ENCODE data around the gene IQSEC3.
"Not testable (repeated sequence)": the region's sequence is repeated elsewhere in the genome, so short reads cannot be mapped to it uniquely, and the experiment has no call there.

Gene IQSEC3

DNA sequence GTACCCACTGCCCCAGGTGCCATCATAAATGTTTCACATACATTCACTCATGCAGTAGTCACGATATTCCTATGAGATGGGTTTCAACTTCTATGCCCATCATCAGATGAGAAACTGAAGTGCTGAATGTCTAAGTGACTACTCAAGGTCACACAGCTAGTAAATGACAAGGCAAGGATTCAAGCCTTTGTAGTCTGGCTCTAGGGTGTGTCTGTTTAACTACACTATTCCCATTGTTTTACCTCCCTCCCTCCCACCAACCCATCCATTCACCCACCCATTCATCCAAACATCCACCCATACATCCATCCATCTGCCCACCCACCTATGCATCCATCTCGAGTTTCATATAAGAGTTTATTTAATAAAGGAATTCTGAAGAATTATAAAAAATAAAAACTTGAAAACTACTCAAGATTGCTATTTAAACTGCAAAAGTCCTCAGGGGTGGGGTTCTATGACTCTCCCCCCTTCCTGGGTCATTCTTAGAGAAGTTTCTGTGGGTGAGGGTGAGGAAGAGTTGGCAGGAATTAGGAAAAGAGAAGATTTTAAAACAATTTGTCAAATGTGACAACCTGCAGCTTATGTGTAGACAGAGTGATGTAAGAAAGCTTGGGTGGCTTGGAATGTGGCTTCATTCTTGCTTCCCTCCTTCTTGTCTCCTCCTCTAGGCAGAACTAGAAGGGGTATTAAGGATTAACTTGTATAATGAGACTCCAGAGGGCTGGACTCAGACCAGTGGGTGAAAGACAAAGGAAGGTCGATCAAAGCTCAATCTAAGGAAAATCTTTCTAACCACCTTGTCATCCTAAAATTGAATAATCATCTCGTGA lies 13.4 kb upstream of the IQSEC3 start:
- not testable (repeated sequence) for DNase-seq (ENCODE audit: low read depth in 2 of 2, low spot score in 1 of 2)

DNA sequence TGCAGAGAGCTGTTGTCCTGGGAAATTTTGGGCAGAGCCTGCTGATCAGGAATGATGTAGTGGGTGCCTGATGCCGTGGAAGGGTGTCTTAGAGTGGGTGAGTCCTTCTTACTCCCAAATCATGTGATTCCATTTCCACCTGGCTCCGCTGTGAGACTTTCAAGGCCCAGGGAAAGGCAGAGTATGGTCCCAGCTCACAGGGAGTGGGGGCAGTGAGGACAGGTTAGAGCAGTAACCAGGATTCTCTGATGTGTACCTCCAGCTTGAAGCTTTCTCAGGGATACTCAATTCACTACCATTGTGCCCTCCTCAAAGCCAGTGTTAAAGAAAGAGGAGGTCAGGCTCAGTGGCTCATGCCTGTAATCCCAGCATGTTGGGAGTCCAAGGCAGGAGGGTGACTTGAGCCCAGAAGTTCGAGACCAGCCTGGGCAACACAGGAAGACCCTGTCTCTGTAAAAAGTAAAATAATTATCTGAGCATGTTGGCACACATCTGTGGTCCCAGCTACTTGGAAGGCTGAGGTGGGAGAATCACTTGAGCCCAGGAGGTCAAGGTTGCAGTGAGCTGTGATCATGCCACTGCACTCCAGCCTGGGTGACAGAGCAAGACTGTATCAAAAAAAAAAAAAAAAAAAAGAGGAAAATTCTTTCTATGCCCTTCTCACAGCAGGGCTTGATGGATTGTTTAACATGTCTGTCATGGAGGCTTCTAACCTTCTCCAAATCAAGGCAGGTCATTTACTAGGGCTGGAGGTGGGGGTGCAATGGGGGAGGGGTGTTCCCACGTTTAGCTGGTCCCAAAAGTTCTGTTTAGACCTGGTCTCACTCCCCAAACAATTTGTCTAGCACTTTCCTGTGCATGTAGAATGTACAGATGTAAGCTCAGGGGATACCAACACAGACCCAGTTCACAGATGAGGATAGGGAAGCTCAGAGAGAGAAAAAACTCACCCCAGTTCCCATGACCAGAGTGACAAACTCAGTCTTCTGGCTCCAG lies 12.5 kb upstream of the IQSEC3 start:
- DNase-seq (ENCODE audit: low read depth in 2 of 2, low spot score in 1 of 2) = no peak

DNA sequence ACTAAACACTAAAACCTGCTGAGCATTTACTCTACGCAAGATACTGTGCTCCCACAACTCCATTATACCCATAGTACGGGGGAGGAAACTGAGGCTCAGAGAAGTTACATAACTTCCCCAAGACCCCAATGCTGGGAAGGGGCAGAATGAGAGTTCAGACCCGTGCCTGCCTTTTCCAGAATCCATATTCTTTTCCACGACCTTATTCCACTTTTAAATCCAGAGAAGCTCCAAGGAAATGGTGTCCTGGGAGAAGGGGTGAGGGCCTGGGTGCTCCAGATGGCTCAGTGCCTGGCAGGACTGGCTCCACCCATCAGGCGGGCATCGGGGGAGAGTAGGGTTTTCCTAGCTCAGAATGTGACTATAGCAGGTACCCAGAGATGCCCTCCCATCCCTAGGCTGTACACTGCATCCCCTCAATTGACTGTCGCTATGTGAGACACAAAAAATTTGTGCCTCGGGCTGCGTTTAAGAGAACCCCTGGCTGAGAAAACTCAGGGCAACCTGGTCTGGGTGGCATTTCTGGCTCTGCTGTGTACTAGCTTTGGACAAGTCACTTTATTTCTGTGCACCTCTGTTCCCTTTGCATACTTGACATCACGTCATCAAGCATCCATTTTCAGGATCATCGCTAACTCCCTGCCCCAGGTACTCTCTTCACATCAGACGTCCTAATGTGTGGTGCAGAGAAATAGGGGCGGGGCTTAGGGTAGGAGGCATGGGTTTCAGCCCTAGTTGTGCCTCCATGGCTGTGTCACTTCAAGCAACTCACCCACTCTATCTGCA lies 11.6 kb upstream of the IQSEC3 start:
- no peak for DNase-seq (ENCODE audit: low read depth in 2 of 2, low spot score in 1 of 2)

DNA sequence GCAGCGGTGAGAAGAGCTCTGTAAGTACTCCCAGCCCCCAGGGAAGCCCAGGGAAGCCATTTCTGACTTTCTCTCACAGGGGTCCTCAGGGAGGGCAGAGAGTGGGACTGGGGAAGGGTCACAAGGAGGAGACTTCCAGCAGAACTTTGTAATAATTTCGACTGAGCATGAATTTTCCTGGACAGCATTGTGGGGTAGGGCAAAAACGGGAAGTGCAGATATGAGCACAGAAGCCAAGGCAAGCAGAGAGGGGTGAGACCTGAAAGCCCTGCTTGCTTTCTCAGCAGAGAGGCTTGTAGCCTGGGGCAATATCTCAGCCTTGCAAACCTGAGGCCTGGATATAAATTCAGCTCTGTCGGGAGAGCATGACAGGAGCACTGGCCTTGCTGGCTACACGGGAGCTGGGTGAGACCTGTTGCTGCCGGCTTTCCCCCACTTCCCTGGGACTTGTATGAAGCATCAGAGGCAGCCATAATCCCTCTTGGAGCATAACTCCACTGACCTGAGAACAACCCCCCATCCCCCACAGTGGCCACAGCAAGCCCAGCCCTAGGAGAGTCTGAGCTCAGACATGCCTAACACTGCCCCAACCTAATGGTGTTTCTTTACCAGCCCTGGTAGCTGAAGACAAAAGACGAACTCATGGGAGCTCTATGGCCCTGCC lies 9.8 kb upstream of the IQSEC3 start:
- DNase-seq (ENCODE audit: low read depth in 2 of 2, low spot score in 1 of 2) = no peak

DNA sequence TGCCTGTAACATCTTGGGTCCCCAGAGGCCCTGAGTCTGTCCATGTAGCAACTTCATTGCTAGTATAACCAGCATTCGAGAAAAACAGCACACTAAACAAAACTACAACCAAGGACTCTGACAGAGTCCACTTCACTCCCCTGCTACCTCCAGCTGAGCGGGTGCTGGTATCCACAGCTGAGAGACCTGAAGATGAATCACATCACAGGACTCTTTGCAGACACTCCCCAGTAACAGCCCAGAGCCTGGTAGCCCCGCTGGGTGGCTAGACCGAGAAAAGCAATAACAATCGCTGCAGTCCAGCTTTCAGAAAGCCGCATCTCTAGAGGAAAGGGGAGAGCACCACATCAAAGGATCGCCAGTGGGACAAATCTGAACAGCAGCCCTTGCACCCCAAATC lies 9.0 kb upstream of the IQSEC3 start:
- no peak for DNase-seq (ENCODE audit: low read depth in 2 of 2, low spot score in 1 of 2)

GRCh38 chr12:58832-59231 lies 7.7 kb upstream of the IQSEC3 start:
- DNase-seq (ENCODE audit: low read depth in 2 of 2, low spot score in 1 of 2) = no peak

DNA sequence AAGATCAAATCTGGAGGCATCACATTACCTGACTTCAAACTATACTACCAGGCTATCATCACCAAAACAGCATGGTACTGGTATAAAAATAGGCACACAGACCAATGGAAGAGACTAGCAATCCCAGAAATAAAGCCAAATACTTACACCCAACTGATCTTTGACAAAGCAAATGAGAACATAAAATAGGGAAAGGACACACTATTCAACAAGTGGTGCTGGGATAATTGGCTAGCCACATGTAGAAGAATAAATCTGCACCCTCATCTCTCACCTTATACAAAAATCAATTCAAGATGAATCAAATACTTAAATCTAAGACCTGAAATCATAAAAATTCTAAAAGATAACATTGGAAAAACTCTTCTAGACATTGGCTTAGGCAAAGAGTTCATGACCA lies 4.7 kb upstream of the IQSEC3 start:
- DNase-seq (ENCODE audit: low read depth in 2 of 2, low spot score in 1 of 2) = not testable (repeated sequence)

DNA sequence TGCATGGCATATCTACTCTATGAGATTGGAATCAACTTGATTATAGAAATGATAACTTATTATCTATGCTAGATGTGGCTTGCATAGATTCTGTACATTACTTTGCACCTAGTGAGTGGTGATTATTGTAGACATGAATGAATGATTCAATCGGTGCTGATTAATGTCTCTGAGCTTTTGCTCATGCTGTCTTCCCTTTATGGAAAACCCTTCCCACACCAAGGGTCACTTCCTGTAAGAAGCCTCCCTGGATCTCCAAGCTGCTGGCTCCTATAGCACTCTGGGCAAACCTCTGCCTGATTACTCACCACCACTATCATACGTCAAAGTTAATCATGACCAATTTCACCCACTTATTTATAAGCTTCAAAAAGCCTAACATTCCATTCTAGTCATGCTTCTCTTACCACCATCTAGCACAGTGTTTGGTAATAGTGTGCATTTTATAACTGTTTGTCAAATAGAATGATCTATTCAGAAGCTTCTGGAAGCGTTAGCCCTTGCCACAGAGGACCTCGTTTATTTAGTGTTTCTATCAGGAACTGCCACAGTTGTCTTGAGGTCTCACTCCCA lies 990 bp upstream of the IQSEC3 start:
- DNase-seq (ENCODE audit: low read depth in 2 of 2, low spot score in 1 of 2) = not testable (repeated sequence)

GRCh38 chr12:66782-67504 lies 376 bp downstream of the IQSEC3 start:
- DNase-seq (ENCODE audit: low read depth in 2 of 2, low spot score in 1 of 2) = not testable (repeated sequence)

DNA sequence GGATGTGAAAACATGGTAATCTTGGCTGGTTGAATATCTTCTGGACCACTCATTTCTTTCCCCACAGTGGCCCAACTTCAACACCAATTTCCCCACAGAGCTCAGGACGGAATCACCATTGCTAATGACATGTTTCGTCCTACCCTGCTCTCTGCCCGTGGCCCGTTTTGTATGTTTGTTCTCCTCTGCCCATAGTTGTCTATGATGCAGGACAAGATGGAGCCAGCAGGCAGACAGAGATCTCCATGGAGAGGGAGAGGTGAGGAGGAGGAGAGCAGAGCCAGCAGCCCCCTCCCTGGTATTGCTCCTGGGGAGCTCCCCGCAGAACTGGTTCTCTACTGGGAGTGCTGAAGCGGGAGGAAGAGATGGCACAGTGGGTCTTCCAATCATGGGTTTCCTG lies 3.1 kb downstream of the IQSEC3 start:
- DNase-seq (ENCODE audit: low read depth in 2 of 2, low spot score in 1 of 2) = not testable (repeated sequence)

DNA sequence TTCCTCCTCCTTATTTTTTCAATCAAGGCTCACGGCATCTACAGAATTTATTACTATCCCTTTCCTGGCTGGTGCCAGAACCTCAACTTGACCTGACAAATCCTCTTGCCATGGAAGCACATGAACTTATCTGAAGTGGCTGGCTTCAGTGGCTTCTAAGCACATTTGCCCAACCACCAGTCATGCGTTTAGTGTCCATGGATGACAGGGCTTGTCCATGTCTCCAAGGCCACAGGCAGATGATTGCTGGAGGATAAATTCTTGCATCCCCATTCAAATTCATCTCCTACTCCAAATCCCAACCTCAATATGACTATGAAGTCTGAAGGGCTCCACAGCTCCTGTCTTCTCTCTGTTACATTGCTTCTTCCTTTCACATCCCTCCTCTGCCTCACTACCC lies 4.0 kb downstream of the IQSEC3 start:
- not testable (repeated sequence) for DNase-seq (ENCODE audit: low read depth in 2 of 2, low spot score in 1 of 2)

- DNase-seq (ENCODE audit: low read depth in 2 of 2, low spot score in 1 of 2) = not testable (repeated sequence)
Observed at GRCh38 chr12:72018-72417, 5.5 kb downstream of the IQSEC3 start.

DNA sequence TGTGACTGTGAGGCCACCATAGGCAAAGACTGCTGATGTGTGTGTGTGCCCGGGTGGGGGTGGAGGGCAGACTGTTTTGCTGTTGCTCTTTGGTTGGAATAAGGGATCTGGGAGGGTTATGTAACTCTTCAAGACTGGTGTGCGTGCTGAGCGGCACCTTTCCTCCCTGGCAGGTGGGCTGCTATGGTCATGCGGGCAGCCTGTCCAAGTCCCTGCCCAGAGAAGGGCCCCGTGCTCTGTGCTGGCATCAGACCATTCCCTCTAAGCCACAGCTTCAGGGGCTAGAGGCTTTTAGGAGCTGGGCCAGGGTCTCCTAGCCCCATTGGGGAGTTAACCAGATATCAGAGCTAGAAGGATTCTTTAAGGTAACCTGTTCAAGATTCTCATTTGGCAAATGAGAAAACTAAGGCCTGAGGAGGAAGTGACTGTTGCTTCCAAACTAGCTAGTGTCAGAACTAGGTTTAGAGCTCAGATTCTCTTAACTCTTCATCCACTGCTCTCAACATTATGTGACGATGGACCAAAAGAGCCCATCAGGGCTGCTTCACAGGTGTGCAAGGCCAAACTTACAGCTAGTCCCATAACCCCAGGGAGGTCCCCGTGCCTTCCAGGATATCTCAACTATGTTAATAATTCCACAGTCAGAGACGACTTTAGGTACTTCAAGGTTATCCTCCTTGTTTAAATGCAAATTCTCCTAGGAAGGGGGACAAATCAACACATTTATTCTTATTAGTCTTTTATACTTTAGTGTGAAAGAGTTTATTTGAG lies 8.0 kb downstream of the IQSEC3 start:
- DNase-seq (ENCODE audit: low read depth in 2 of 2, low spot score in 1 of 2) = not testable (repeated sequence)

DNA sequence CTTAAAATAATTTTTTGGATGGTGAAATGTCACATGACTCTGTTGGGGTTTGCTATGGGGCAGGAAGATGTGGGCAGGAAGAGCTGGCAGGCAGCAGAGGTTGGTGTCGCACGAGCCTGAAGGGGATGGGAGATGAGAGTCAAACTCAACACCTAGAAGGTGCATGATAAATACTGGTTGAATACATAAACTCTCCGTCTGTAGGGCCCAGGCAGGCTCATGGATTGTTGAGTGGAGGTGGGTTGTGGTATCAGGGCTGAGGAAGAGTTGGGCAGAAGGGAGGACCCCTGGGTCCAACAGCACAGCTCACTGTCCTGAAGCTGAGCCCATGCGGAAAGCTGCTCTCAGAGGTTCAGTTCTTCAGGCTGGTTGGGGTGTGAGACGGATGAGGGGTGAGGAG lies 9.0 kb downstream of the IQSEC3 start:
- DNase-seq (ENCODE audit: low read depth in 2 of 2, low spot score in 1 of 2) = not testable (repeated sequence)

GRCh38 chr12:76102-76501 lies 9.5 kb downstream of the IQSEC3 start:
- not testable (repeated sequence) for DNase-seq (ENCODE audit: low read depth in 2 of 2, low spot score in 1 of 2)

GRCh38 chr12:76551-76950 lies 10.0 kb downstream of the IQSEC3 start:
- not testable (repeated sequence) for DNase-seq (ENCODE audit: low read depth in 2 of 2, low spot score in 1 of 2)

- DNase-seq (ENCODE audit: low read depth in 2 of 2, low spot score in 1 of 2) = not testable (repeated sequence)
Observed at GRCh38 chr12:77101-77719, 10.6 kb downstream of the IQSEC3 start.

DNA sequence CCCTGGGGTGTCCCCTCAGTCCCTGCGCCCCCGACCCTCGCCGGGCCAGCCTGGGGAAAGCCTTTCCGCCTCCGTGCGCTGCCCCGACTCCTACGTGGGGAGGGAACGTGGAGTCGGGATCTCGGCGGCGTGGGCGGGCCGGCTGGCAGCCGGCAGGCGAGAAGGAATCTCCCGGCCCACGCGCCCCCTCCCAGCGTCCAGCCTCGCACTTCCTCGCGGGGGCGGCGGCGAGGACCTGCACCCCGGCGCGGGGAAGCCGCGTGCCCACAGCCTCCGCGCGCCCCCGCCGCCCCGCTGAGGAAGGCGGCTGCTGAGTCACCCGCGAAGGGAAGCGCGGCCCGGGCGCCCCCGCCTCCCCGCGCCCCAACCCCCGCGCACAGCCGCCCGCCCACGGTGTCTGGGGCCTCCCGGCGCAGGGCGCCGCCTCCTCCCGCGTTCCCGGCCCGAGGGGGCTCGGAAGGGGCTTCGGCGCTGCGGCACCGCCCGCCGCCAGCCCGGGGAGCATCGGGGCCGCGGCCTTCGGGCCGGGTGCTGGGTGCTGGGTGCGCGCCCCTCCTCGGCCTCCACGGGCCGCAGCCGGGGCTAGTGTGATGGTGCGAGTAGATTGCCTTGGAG lies 11.3 kb downstream of the IQSEC3 start:
- not testable (repeated sequence) for DNase-seq (ENCODE audit: low read depth in 2 of 2, low spot score in 1 of 2)
